ENCODE measurements around the gene SREK1.
"Not testable (repeated sequence)": the region's sequence is repeated elsewhere in the genome, so short reads cannot be mapped to it uniquely, and the experiment has no call there.

SREK1 gene

DNA sequence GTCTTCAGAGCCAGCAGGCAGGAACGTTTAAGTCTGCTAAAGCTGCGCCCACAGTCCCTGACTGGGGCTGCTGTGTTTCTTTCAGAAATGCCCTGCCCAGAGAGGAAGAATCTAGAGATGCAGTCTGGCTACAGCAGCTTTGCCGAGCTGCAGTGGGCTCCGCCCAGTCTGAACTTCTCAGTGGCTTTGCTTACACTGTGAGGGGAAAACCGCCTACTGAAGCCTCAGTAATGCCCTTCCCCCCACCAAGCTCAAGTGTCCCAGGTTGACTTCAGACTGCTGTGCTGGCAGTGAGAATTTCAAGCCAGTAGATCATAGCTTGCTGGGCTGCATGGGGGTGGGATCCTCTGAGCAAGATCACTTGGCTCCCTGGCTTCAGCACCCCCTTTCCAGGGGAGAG lies 78.4 kb downstream of the SREK1 start:
- DNase-seq (ENCODE audit: low spot score): no peak

DNA sequence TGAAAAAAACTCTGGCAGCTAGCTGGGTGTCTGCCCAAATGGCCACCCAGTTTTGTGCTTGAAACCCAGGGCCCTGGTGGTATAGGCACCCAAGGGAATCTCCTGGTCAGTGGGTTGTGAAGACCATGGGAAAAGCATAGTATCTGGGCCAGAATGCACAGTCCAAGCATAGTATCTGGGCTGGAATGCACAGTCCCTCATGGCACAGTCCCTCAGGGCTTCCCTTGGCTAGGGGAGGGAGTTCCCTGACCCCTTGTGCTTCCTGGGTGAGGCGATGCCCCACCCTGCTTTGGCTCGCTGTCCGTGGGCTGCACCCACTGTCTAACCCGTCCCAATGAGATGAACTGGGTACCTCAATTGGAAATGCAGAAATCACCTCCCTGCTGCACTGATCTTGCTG lies 78.8 kb downstream of the SREK1 start:
- DNase-seq (ENCODE audit: low spot score): not testable (repeated sequence)

DNA sequence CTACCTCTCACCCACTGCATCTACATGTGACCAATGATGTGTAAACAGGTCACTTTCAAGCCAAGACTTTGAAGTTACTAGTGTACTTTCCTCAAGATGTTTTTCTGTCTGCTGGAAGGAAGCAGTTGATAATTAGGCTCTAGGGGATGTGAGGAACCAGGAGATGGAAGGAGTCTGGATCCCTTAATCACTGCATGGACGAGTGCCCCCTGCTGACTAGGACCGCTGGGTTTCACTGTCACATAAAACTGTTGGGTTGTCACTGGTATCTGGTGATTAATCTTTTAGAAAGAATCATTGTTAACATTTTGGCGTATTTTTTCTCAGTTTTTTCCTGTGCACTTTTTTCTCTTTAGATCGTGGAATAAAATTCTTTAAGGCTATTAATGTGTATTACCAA lies 79.5 kb downstream of the SREK1 start:
- DNase-seq (ENCODE audit: low spot score): no peak

- no peak for DNase-seq (ENCODE audit: low spot score)
These were observed 80.2 kb downstream of the SREK1 start for GRCh38 chr5:66224274-66224673.

GRCh38 chr5:66224773-66225553 lies 80.9 kb downstream of the SREK1 start:
- no peak for DNase-seq (ENCODE audit: low spot score)

DNA sequence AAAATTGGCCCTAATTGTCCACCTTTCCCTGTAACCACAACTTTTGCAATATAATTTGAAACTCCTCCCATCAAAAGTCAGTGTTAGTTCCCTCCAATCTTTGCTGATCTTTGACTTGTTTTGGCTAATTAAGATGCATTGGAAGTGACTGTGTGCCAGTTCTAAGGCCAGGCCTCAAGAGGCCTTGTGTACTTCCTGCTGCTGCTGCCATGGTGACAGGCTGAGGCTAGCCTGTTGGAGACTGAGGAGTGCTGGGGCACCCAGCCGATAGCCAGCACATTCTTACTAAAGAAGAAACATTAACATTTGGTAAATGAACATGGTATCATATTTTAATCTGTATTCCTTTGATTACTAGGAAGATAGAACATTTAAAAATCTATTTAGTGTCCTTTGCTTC lies 86.5 kb downstream of the SREK1 start:
- DNase-seq (ENCODE audit: low spot score): no peak

GRCh38 chr5:66231508-66231907 lies 87.4 kb downstream of the SREK1 start:
- DNase-seq (ENCODE audit: low spot score): no peak

DNA sequence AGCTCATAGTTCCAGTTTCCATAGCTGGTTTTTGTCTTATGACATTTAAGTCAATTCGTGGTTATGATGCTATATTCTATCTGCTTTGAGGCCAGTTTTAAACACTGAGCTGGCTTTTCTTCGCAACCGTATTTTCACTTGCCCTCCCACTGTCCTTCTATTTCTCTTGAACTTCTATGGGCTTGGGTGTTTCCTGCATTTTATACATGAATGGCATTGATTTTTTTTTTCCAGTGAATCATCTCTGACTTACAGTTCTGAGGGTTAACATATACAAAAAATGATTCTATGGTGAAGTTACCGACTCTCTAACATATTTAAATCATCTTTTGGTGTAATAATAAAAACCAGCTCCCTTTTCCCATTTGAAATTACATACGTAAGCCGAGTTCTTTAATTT lies 88.2 kb downstream of the SREK1 start:
- no peak for DNase-seq (ENCODE audit: low spot score)

DNA sequence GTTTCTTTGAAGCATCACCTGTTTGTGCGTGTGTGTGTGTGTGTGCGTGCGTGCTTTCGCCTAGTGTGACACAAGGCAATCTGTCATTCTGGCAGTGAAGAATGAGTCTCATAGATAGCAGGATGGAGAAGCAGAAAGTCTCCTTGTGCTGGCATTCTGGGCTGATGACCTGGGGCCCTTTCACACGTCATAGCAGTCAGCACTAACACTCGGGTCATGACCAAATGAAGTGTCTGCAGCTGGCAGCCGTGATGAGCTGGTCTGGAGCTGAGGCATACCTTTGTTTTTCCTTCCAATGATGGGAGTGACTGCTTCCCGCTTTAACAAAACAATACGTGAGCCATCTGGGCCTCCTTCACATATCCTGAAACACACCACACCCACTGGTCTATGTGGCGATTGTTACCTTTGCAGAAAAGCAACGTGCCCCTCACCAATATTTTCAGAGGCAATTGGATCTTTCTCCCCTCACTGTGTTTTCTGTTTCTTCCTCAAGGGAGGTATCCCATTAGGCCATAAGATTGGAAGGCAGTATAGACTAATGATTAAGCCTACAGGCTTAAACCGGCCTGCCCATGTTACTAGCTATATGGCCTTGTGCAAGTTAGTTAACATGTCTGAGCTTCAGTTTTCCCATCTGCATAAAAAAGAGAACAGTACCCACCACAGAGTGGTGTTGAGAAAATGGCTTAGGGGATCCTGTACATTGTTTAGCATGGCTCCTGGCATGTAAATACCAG lies 88.8 kb downstream of the SREK1 start:
- no peak for DNase-seq (ENCODE audit: low spot score)

Data from hematopoietic multipotent progenitor cell treated with erythropoietin and hydrocortisone succinate and interleukin-3 and kit ligand, for 15 days (in vitro differentiated cells).